HG02678 (cell line): ENCODE results near the gene NUMB.
"Not testable (repeated sequence)": the region's sequence is repeated elsewhere in the genome, so short reads cannot be mapped to it uniquely, and the experiment has no call there.

ENCODE experiments used
- ATAC-seq: cut with Tn5 transposase; IDR thresholded peaks from one replicate; pipeline ENCODE4 v1.9.1; 2021; ENCODE audit warnings: mild to moderate bottlenecking, moderate library complexity; ENCODE audit not compliant: unreplicated experiment

NUMB gene

GRCh38 chr14:73423092-73423491, 35.3 kb downstream of the NUMB start:
- ATAC-seq: not testable (repeated sequence)

- ATAC-seq: no peak
Measured at GRCh38 chr14:73422515-73422914, 35.8 kb downstream of the NUMB start.

- no peak for ATAC-seq
Measured at GRCh38 chr14:73418227-73418626, 40.1 kb downstream of the NUMB start.

- not testable (repeated sequence) for ATAC-seq
Measured at GRCh38 chr14:73406248-73406647, 52.1 kb downstream of the NUMB start.

- no peak for ATAC-seq
Measured at GRCh38 chr14:73403181-73403752, 55.1 kb downstream of the NUMB start.

GRCh38 chr14:73402579-73402978, 55.8 kb downstream of the NUMB start:
- ATAC-seq: no peak

GRCh38 chr14:73397810-73398209, 60.5 kb downstream of the NUMB start:
- ATAC-seq: no peak

- ATAC-seq: no peak
Measured at GRCh38 chr14:73394317-73394716, 64.0 kb downstream of the NUMB start.

GRCh38 chr14:73393375-73393774, 65.0 kb downstream of the NUMB start:
- ATAC-seq: no peak

- ATAC-seq: no peak
Measured at GRCh38 chr14:73392329-73393257, 65.8 kb downstream of the NUMB start.

- ATAC-seq: not testable (repeated sequence)
Measured at GRCh38 chr14:73387860-73388259, 70.5 kb downstream of the NUMB start.

- ATAC-seq: no peak
Measured at GRCh38 chr14:73386342-73386741, 72.0 kb downstream of the NUMB start.

GRCh38 chr14:73385021-73385420, 73.3 kb downstream of the NUMB start:
- peak; percentile 50 for ATAC-seq

GRCh38 chr14:73383356-73383755, 75.0 kb downstream of the NUMB start:
- no peak for ATAC-seq

GRCh38 chr14:73381380-73382013, 76.8 kb downstream of the NUMB start:
- no peak for ATAC-seq

- ATAC-seq: no peak
Measured at GRCh38 chr14:73376585-73376984, 81.8 kb downstream of the NUMB start.

GRCh38 chr14:73375861-73376260, 82.5 kb downstream of the NUMB start:
- ATAC-seq: no peak

GRCh38 chr14:73374218-73374617, 84.1 kb downstream of the NUMB start:
- no peak for ATAC-seq

GRCh38 chr14:73372529-73372928, 85.8 kb downstream of the NUMB start:
- ATAC-seq: no peak

- no peak for ATAC-seq
Measured at GRCh38 chr14:73370561-73370960, 87.8 kb downstream of the NUMB start.

GRCh38 chr14:73369428-73369827, 88.9 kb downstream of the NUMB start:
- ATAC-seq: no peak

- ATAC-seq: no peak
Measured at GRCh38 chr14:73368616-73369015, 89.7 kb downstream of the NUMB start.
